Measurements from ENCODE around the gene SPDYE2B.
"Not testable (repeated sequence)": the region's sequence is repeated elsewhere in the genome, so short reads cannot be mapped to it uniquely, and the experiment has no call there.

- not testable (repeated sequence) for TF ChIP-seq CTCF, POLR2A (IDR thresholded peaks at IDR 0.05)
Measured at GRCh38 chr7:102609734-102610133, 40.4 kb upstream of the SPDYE2B start.
